HepG2 (cell line): Measurements from ENCODE around the gene TPSD1. TPM values are rescaled to one million over a fixed set of nuclear protein-coding genes. Genes with fewer than 3 reads are reported as not detected.

Experiments
- ATAC-seq: fragments of 200-7000 bp; cut with Tn5 transposase; 3 replicates; pipeline ENCODE4 v1.9.1; 2020; ENCODE audit warnings: mild to moderate bottlenecking, moderate library complexity
- BruUV-seq: library from RNA; stranded (reverse); fragments of 400-500 nt; replicated peaks from 2 replicates; lab custom pipeline; 2021; lab: Mats Ljungman, UMichigan
- CTCF ChIA-PET: fragments of 300-600 bp; formaldehyde crosslinking; extraction: SDS; loops from one replicate; lab custom pipeline; 2021; ENCODE audit warnings: low total read pairs, inconsistent platforms, low intra/inter-chr PET ratio; lab: Yijun Ruan, JAX
- POLR2A ChIA-PET: fragments of 350-600 bp; sonication (Branson Sonifier 250); formaldehyde crosslinking; loops from one replicate; lab custom pipeline; 2020; ENCODE audit warnings: antibody characterized with exemption, inconsistent platforms; lab: Yijun Ruan, JAX
- DNase-seq: peaks from one replicate; pipeline ENCODE4 v3.0.0-alpha.2; 2015; ENCODE audit warnings: low spot score
- FAIRE-seq: peaks from 3 replicates; lab custom pipeline; 2011; peaks lifted over from hg19 to GRCh38; lab: Jason Lieb, UNC
- H2AFZ ChIP-seq: one replicate; pipeline ENCODE4 v1.6.1; 2011; ENCODE audit warnings: low read length, inconsistent platforms
- H3K27ac ChIP-seq: fragments of 300-600 bp; 3 replicates; pipeline ENCODE4 v1.8.0; 2011; ENCODE audit warnings: mixed run types, mild to moderate bottlenecking, mixed read lengths, low read length, inconsistent platforms; ENCODE audit not compliant: insufficient read depth; ENCODE audit errors: extremely low read length
- H3K27me3 ChIP-seq, 2 experiments: fragments of 200-600 bp in 1 of 2; 2 replicates in 1 of 2; 3 replicates in 1 of 2; pipeline versions ENCODE4 v1.6.0 to v1.8.0; 2011; ENCODE audit warnings: low read length in 2 of 2, mild to moderate bottlenecking in 2 of 2, moderate library complexity in 2 of 2, inconsistent platforms in 1 of 2; ENCODE audit not compliant: insufficient read depth in 2 of 2, control insufficient read depth in 1 of 2
- H3K36me3 ChIP-seq, 2 experiments: fragments of 200-600 bp in 1 of 2; replicated peaks in 1 of 2; 2 replicates in 1 of 2; 3 replicates in 1 of 2; pipeline versions ENCODE4 v1.5.1 to v1.8.0; 2011; ENCODE audit warnings: low read length in 2 of 2, inconsistent platforms in 1 of 2; ENCODE audit not compliant: insufficient read depth in 2 of 2, control insufficient read depth in 1 of 2
- H3K4me1 ChIP-seq: 2 replicates; pipeline ENCODE4 v1.5.1; 2012; ENCODE audit warnings: low read length, inconsistent platforms; ENCODE audit not compliant: insufficient read depth
- H3K4me2 ChIP-seq: 2 replicates; pipeline ENCODE4 v1.6.0; 2011; ENCODE audit warnings: low read depth, low read length, inconsistent platforms
- H3K4me3 ChIP-seq, 3 experiments: fragments of 200-600 bp in 1 of 3; sonication (generic), shearing (Covaris generic) in 1 of 3; replicated peaks in 1 of 3; 2 replicates each; pipeline ENCODE4 v1.5.1; 2011 to 2016; ENCODE audit warnings: low read length in 3 of 3, inconsistent platforms in 2 of 3, low read depth in 2 of 3, mild to moderate bottlenecking in 2 of 3, control low read depth in 1 of 3, mixed read lengths in 1 of 3; ENCODE audit not compliant: insufficient read depth in 1 of 3
- H3K79me2 ChIP-seq: one replicate; pipeline ENCODE4 v1.6.1; 2011; ENCODE audit warnings: low read length, inconsistent platforms; ENCODE audit not compliant: insufficient read depth
- H3K9ac ChIP-seq: 2 replicates; pipeline ENCODE4 v1.6.0; 2011; ENCODE audit warnings: mild to moderate bottlenecking, low read depth, low read length, inconsistent platforms; ENCODE audit not compliant: insufficient read depth
- H3K9me3 ChIP-seq: 2 replicates; pipeline ENCODE4 v1.5.1; 2012; ENCODE audit warnings: mild to moderate bottlenecking, low read length
- H4K20me1 ChIP-seq: 2 replicates; pipeline ENCODE4 v1.6.0; 2011; ENCODE audit warnings: inconsistent platforms, mild to moderate bottlenecking, low read length, moderate library complexity; ENCODE audit not compliant: insufficient read depth
- KLF15 ChIP-seq: sonication (generic); formaldehyde crosslinking; IDR thresholded peaks from 2 replicates; pipeline ENCODE4 v1.8.1; 2023; ENCODE audit warnings: borderline replicate concordance, mild to moderate bottlenecking, inconsistent platforms, missing genetic modification reagents, mixed read lengths
- KLF6 ChIP-seq: IDR thresholded peaks from 2 replicates; pipeline ENCODE4 v1.8.0; 2016; ENCODE audit warnings: missing biosample characterization, missing genetic modification reagents
- NFRKB ChIP-seq: fragments of 450-650 bp; IDR thresholded peaks from 2 replicates; pipeline ENCODE4 v1.6.1; 2017
- POLR2G ChIP-seq: fragments of 200-400 bp; formaldehyde crosslinking; IDR thresholded peaks from 2 replicates; pipeline ENCODE4 v1.6.1; 2018; ENCODE audit warnings: mild to moderate bottlenecking, low read depth, low read length, moderate library complexity
- SETDB1 ChIP-seq: sonication (generic); formaldehyde crosslinking; IDR thresholded peaks from 2 replicates; pipeline ENCODE4 v1.5.1; 2020; ENCODE audit warnings: missing genetic modification reagents, mild to moderate bottlenecking, borderline replicate concordance
- YEATS4 ChIP-seq: sonication (generic); formaldehyde crosslinking; IDR thresholded peaks from 2 replicates; pipeline ENCODE4 v1.4.0; 2020; ENCODE audit warnings: missing genetic modification reagents, borderline replicate concordance
- ZFP82 ChIP-seq: sonication (generic); formaldehyde crosslinking; IDR thresholded peaks from 2 replicates; pipeline ENCODE4 v1.5.1; 2020; ENCODE audit warnings: mild to moderate bottlenecking, missing genetic modification reagents, borderline replicate concordance
- ZNF101 ChIP-seq: sonication (generic); formaldehyde crosslinking; IDR thresholded peaks from 2 replicates; pipeline ENCODE4 v1.4.0; 2020; ENCODE audit warnings: mild to moderate bottlenecking, low read depth, missing genetic modification reagents, borderline replicate concordance
- ZNF30 ChIP-seq: sonication (generic); formaldehyde crosslinking; IDR thresholded peaks from 2 replicates; pipeline ENCODE4 v1.5.0; 2020; ENCODE audit warnings: mild to moderate bottlenecking, missing genetic modification reagents
- WGBS: methylation state at CpG from one replicate; pipeline ENCODE4 v1.1.6; 2017; ENCODE audit warnings: low lambda C conversion rate; 5-methylcytosine and 5-hydroxymethylcytosine counted together
- in situ Hi-C: cut with HindIII; loops from 2 replicates; pipeline ENCODE4 v1.10.0; 2017; ENCODE audit warnings: low pct_unique_long_range_greater_than_20kb; ENCODE audit not compliant: extremely low pct_ligation_motif_present
- intact Hi-C: fragments of 100-400 bp; cut with micrococcal nuclease; formaldehyde crosslinking; loops from one replicate; pipeline ENCODE4 v1.10.0; 2022; ENCODE audit not compliant: unreplicated experiment
- polyA plus RNA-seq, 8 experiments: library from polyadenylated mRNA; depleted of rRNA in 3 of 8; stranded (reverse) in 7 of 8; unstranded in 1 of 8; fragments of >200 nt; fragmentation: Illumina TruSeq in 4 of 8; extraction: Trizol in 4 of 8; gene quantifications; 2 replicates each; pipeline versions ENCODE4 v1.2.1 to v1.2.3, GENCODE V29; 2011 to 2016; ENCODE audit warnings: low read depth in 4 of 8, missing spikeins in 1 of 8, mixed read lengths in 1 of 8; ENCODE audit not compliant: insufficient read depth in 1 of 8
- total RNA-seq, 5 experiments: library from RNA; depleted of rRNA; stranded (reverse); fragments of >200 nt; fragmentation: Illumina TruSeq; extraction: Trizol; gene quantifications; 2 replicates each; pipeline ENCODE4 v1.2.3, GENCODE V29; 2016; ENCODE audit warnings: low read depth in 1 of 5
- TF ChIP-seq, protein P1 (sequence below): sonication (generic); formaldehyde crosslinking; IDR thresholded peaks from 2 replicates; pipeline ENCODE4 v1.4.0; 2020; ENCODE audit warnings: missing genetic modification reagents
- TF ChIP-seq, protein P2 (sequence below): sonication (generic); formaldehyde crosslinking; IDR thresholded peaks from 2 replicates; pipeline ENCODE4 v1.4.0; 2020; ENCODE audit warnings: mild to moderate bottlenecking, low read depth, missing genetic modification reagents
- TF ChIP-seq, protein P3 (sequence below): sonication (generic); formaldehyde crosslinking; IDR thresholded peaks from 2 replicates; pipeline ENCODE4 v1.5.1; 2020; ENCODE audit warnings: missing genetic modification reagents, mild to moderate bottlenecking, borderline replicate concordance
- TF ChIP-seq, protein P4 (sequence below): sonication (generic); formaldehyde crosslinking; IDR thresholded peaks from 2 replicates; pipeline ENCODE4 v1.4.0; 2020; ENCODE audit warnings: missing genetic modification reagents

The TPSD1 gene
- total and polyA plus RNA-seq, 2 of the 13 experiments (the other 11 are each of a cell fraction or from before 2014, with no cell fraction given) = not detected

DNA sequence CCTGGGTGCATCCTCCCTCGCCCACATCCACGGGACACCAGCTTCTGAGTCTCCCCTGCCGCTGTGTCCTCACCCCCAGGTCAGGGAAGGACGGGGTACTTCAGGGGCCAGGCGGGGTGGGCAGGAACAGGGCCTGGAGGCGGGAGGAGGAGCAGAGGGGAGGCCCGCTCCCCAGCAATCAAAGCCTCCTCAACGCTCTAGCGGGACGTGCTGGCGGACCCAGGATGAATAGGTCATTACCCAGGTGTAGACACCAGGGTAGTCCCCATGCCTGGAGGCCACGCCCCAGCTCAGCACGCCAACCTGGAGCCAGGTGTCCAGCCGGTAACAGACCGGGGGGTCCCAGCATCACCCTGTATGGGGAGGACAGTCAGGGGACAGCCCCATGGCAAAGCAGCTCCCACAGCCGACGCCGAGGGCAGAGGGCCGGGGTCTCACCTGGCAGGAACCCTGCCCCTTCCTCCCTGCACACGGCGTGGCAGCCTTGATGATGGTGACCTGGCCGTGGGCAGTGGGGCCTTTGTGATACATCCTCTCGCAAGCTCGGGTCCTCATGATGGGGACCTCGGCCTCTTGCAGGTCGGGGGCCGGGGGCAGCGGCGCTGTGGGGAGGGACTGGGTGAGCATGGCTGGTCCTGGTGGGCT is 24.2 kb downstream of the TPSD1 start:
- Histone ChIP-seq H3K36me3 (no peaks in the 10 kb centered on the region), H3K4me3 (no peak overlapping the region), H3K27ac (no peak overlapping the region), H3K9me3 (no peaks in the 10 kb centered on the region), H3K79me2 (no peaks in the 10 kb centered on the region), H3K4me2 (no peak overlapping the region), H3K4me1 (no peaks in the 10 kb centered on the region), H3K9ac (no peak overlapping the region), H2AFZ (no peak overlapping the region), H3K27me3 (peaks cover 37 to 87% of the 10 kb centered on the region in 2 experiments), H4K20me1 (no peaks in the 10 kb centered on the region)
- in situ Hi-C loops (no loop called here), intact Hi-C loops (no loop called here)
- ATAC-seq = no peak
- no peak for DNase-seq
- CTCF ChIA-PET = no interaction called here
- WGBS = 20% methylated on average over 2 of the region's 29 CpGs
- no TSS peak for BruUV-seq
- FAIRE-seq = no peak
- POLR2A ChIA-PET = no interaction called here
- TF ChIP-seq ZFP82 = no peak
- TF ChIP-seq SETDB1 (CRISPR knock-in tag) = no peak
- TF ChIP-seq, protein P1, sequence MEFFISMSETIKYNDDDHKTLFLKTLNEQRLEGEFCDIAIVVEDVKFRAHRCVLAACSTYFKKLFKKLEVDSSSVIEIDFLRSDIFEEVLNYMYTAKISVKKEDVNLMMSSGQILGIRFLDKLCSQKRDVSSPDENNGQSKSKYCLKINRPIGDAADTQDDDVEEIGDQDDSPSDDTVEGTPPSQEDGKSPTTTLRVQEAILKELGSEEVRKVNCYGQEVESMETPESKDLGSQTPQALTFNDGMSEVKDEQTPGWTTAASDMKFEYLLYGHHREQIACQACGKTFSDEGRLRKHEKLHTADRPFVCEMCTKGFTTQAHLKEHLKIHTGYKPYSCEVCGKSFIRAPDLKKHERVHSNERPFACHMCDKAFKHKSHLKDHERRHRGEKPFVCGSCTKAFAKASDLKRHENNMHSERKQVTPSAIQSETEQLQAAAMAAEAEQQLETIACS (CRISPR knock-in tag) = no peak
- no peak for TF ChIP-seq KLF6 (CRISPR knock-in tag)
- no peak for TF ChIP-seq KLF15
- TF ChIP-seq NFRKB = no peak
- TF ChIP-seq YEATS4 (CRISPR knock-in tag) = no peak
- no peak for TF ChIP-seq ZNF101
- TF ChIP-seq, protein P2, sequence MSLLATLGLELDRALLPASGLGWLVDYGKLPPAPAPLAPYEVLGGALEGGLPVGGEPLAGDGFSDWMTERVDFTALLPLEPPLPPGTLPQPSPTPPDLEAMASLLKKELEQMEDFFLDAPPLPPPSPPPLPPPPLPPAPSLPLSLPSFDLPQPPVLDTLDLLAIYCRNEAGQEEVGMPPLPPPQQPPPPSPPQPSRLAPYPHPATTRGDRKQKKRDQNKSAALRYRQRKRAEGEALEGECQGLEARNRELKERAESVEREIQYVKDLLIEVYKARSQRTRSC (CRISPR knock-in tag) = no peak
- TF ChIP-seq, protein P3, sequence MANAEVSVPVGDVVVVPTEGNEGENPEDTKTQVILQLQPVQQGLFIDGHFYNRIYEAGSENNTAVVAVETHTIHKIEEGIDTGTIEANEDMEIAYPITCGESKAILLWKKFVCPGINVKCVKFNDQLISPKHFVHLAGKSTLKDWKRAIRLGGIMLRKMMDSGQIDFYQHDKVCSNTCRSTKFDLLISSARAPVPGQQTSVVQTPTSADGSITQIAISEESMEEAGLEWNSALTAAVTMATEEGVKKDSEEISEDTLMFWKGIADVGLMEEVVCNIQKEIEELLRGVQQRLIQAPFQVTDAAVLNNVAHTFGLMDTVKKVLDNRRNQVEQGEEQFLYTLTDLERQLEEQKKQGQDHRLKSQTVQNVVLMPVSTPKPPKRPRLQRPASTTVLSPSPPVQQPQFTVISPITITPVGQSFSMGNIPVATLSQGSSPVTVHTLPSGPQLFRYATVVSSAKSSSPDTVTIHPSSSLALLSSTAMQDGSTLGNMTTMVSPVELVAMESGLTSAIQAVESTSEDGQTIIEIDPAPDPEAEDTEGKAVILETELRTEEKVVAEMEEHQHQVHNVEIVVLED (CRISPR knock-in tag) = no peak
- no peak for TF ChIP-seq ZNF30 (CRISPR knock-in tag)
- no peak for TF ChIP-seq POLR2G
- TF ChIP-seq, protein P4, sequence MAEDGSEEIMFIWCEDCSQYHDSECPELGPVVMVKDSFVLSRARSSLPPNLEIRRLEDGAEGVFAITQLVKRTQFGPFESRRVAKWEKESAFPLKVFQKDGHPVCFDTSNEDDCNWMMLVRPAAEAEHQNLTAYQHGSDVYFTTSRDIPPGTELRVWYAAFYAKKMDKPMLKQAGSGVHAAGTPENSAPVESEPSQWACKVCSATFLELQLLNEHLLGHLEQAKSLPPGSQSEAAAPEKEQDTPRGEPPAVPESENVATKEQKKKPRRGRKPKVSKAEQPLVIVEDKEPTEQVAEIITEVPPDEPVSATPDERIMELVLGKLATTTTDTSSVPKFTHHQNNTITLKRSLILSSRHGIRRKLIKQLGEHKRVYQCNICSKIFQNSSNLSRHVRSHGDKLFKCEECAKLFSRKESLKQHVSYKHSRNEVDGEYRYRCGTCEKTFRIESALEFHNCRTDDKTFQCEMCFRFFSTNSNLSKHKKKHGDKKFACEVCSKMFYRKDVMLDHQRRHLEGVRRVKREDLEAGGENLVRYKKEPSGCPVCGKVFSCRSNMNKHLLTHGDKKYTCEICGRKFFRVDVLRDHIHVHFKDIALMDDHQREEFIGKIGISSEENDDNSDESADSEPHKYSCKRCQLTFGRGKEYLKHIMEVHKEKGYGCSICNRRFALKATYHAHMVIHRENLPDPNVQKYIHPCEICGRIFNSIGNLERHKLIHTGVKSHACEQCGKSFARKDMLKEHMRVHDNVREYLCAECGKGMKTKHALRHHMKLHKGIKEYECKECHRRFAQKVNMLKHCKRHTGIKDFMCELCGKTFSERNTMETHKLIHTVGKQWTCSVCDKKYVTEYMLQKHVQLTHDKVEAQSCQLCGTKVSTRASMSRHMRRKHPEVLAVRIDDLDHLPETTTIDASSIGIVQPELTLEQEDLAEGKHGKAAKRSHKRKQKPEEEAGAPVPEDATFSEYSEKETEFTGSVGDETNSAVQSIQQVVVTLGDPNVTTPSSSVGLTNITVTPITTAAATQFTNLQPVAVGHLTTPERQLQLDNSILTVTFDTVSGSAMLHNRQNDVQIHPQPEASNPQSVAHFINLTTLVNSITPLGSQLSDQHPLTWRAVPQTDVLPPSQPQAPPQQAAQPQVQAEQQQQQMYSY (CRISPR knock-in tag) = no peak
